ENCODE measurements around the gene SCUBE3. TPM values are rescaled to one million over a fixed set of nuclear protein-coding genes. Genes with fewer than 3 reads are reported as not detected.

Gene SCUBE3
- 0.75 and 1.3 TPM in 2 replicates for total RNA-seq

DNA sequence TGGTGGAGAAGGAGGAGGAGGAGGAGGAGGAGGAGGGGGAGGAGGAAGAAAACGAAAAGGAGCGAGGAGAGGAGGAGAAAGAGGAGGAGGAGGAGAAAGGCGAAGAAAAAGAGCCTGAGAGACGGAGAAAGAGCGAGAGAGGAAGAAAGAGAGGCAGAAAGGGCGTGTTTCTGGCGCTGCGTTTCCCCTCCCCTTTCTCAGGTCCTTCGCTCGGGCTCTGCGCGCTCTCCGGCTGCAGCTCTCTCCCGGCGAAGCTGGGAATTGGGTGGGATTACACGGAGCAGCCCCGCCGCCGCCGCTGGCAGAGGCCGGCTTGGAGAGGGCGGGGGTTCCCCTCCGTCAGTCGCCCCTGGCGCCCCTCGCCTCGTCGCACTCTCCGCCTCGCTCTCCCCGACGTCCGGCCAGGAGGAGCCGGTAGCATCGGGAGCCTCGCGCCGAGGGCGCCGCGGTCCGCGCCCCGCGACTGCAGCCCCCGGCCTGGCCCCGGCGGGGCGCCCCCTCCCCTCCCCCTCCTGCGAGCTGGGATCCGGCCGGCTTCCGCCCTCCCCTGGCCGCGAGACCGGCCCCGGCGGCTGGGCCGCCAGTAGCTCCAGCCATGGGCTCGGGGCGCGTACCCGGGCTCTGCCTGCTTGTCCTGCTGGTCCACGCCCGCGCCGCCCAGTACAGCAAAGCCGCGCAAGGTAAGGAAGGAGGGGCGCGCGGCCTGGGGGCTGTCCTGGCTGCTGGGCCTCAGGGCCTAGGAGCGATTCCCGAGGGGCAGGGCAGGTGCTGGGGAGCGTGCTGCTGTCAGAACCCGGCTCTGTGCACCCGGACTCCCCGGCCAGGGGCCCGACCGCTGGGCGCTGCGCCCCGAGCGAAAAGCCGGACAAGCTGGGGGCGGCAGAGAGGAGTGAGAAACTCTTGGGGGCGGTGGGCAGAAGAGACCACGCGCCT, at the start of gene SCUBE3:
SCUBE3 (plus strand) TSS at position 133 of the 933 bp plus-strand sequence; CDS start at position 596, 463 bp downstream.

DNA sequence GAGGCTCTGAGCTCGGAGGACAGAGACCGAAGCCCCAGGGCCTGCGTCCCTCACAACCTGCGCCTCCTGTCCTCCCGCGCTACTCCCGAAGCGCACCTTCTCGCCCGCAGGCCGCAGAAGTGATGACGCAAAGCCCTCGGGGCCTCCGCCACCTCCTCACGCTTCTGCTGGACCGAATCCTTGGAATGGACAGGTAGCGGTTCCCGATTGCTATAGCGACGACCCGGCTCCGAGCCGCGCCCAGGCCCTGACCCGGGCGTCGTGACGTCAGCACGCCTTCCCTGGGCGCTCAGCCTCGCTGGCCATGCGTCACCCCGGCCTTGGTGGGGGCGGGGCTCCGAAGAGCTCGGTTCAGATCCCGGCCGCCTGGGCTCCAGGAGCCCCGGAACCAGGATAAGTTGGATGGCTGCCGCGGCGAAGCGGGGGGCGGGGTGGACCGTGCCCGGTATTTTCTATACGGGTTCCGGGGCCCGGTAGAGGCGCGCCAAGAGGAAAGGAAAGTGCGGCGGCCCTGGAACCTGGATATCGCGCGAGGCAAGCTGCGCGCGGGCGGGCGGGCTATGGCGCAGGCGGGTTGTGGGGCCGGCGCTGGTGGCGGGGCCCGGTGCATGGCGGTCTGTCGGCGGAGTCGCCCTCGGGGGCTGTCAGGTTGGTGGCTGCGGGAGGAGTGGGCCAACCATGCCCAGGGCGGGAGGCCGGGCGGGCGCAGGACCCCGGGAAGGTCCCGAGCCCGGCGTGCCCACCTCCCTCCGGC, 45.6 kb downstream of the SCUBE3 start, which contains the start of gene ZNF76:
ZNF76 (plus strand) TSS at position 542 of the 754 bp plus-strand sequence. CDS start 21,417 bp downstream, outside the sequence.

DNA sequence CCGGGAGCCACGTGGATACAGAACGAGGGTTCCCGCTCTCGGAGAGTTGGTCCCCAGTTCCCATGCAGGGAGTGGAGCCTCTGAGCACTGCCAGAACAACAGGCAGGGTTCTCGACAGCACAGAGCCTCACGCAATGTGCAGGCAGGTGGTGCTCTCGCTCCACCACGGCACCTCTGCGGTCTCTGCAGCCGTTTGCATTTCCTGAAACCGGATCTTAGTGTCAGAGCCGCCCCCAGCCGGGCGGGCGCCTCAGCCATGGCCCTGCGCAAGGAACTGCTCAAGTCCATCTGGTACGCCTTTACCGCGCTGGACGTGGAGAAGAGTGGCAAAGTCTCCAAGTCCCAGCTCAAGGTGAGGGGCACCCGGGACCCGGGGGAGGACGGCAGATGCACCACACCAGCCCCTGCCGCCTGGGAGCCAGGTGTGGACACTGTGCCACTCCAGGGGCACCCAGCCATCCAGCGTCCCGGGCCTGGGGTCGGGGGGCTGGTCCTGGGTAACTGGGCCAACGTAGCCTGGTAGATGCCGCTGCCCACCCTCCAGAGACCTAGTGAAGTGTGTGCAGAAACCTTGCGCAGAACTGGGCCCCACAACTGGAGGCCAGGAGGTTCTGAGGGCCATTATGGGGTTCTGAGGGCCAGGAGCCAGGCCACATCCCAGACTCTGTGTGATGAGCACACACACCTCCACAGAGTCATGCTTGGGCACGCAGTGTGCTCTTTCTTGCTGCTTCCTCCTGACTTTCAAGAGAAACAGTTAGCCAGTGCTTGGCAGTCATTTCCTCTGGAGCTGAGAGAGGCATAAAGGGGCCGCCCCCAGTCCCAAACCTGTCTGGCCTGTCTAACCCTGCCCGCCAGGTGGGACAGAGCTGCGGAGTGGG, 84.1 kb downstream of the SCUBE3 start, which contains the start of gene DEF6:
DEF6 (plus strand) TSS at position 218 of the 881 bp plus-strand sequence; CDS start at position 257, 39 bp downstream.

Other genes with a start within 250 kb of the SCUBE3 start
- gene TCP11, start 72.6 kb upstream of the SCUBE3 start, total RNA-seq = 0.09 TPM in 1 of 2 replicates, not detected in the other
- gene ZNF76, start 45.8 kb downstream of the SCUBE3 start, total RNA-seq = 18.1 and 19.7 TPM in 2 replicates
- 0.28 and 0.36 TPM in 2 replicates for gene DEF6, start 83.9 kb downstream of the SCUBE3 start, total RNA-seq
- gene PPARD, start 128.6 kb downstream of the SCUBE3 start, total RNA-seq = 4.8 and 8.8 TPM in 2 replicates
- gene FANCE, start 238.4 kb downstream of the SCUBE3 start, total RNA-seq = 5.6 and 7.1 TPM in 2 replicates

Data from endothelial cell of coronary artery (primary cell).